SK-N-SH (cell line): ENCODE measurements around the gene RLF. TPM values are rescaled to one million over a fixed set of nuclear protein-coding genes. Genes with fewer than 3 reads are reported as not detected.

Experiments used
- CTCF ChIA-PET: fragments of 300-600, 350-600 bp; formaldehyde crosslinking; extraction: SDS; loops from one replicate; lab custom pipeline; 2021; lab: Yijun Ruan, JAX
- POLR2A ChIA-PET: fragments of 350-600 bp; sonication (Branson Sonifier 250); formaldehyde crosslinking; extraction: SDS; loops from one replicate; lab custom pipeline; 2020; ENCODE audit warnings: antibody characterized with exemption, inconsistent platforms; lab: Yijun Ruan, JAX
- DNase-seq: peaks from one replicate; pipeline ENCODE4 v3.0.0; 2012
- H2AFZ ChIP-seq: fragments of 200-600 bp; sonication (generic); 2 replicates; pipeline ENCODE4 v1.8.1; 2016; ENCODE audit warnings: antibody characterized with exemption, mild to moderate bottlenecking, low read depth
- H3F3A ChIP-seq: fragments of 200-600 bp; sonication (generic); replicated peaks from 2 replicates; pipeline ENCODE3; 2016; ENCODE audit warnings: antibody characterized with exemption, mild to moderate bottlenecking; ENCODE audit not compliant: insufficient read depth
- H3K27ac ChIP-seq, 2 experiments: fragments of 200-500 bp in 1 of 2; fragments of 200-600 bp in 1 of 2; sonication (Bioruptor generic) in 1 of 2; sonication (generic), shearing (Covaris generic) in 1 of 2; 2 replicates each; pipeline versions ENCODE4 v1.5.1 to v1.6.1; 2014 to 2016; ENCODE audit warnings: low read depth in 2 of 2, inconsistent platforms in 1 of 2, low read length in 1 of 2, mild to moderate bottlenecking in 1 of 2, mixed read lengths in 1 of 2
- H3K27me3 ChIP-seq: fragments of 200-600 bp; sonication (generic), shearing (Covaris generic); 2 replicates; pipeline ENCODE4 v1.6.1; 2016; ENCODE audit warnings: mixed run types; ENCODE audit not compliant: insufficient read depth
- H3K36me3 ChIP-seq, 2 experiments: fragments of 200-500 bp in 1 of 2; fragments of 200-600 bp in 1 of 2; sonication (Bioruptor generic) in 1 of 2; sonication (generic) in 1 of 2; replicated peaks in 1 of 2; 2 replicates each; pipeline versions ENCODE3 to v1.5.1; 2014 to 2016; ENCODE audit warnings: low read length in 1 of 2, mild to moderate bottlenecking in 1 of 2; ENCODE audit not compliant: insufficient read depth in 2 of 2, control insufficient read depth in 1 of 2
- H3K4me1 ChIP-seq, 2 experiments: fragments of 200-500 bp in 1 of 2; fragments of 200-600 bp in 1 of 2; sonication (Bioruptor generic) in 1 of 2; sonication (generic), shearing (Covaris generic) in 1 of 2; 2 replicates each; pipeline versions ENCODE4 v1.5.1 to v1.6.1; 2014 to 2016; ENCODE audit warnings: low read depth in 1 of 2, low read length in 1 of 2, mixed run types in 1 of 2; ENCODE audit not compliant: insufficient read depth in 2 of 2, control insufficient read depth in 1 of 2
- H3K4me2 ChIP-seq: fragments of 200-600 bp; sonication (generic), shearing (Covaris generic); 2 replicates; pipeline ENCODE4 v1.6.1; 2017; ENCODE audit warnings: mixed run types
- H3K4me3 ChIP-seq, 2 experiments: fragments of 200-500 bp in 1 of 2; fragments of 200-600 bp in 1 of 2; sonication (Bioruptor generic) in 1 of 2; sonication (generic), shearing (Covaris generic) in 1 of 2; 2 replicates each; pipeline versions ENCODE4 v1.5.1 to v1.8.1; 2014 to 2016; ENCODE audit warnings: low read depth in 2 of 2, inconsistent platforms in 1 of 2, low read length in 1 of 2, mild to moderate bottlenecking in 1 of 2, mixed read lengths in 1 of 2, moderate library complexity in 1 of 2
- H3K79me2 ChIP-seq: fragments of 200-600 bp; sonication (generic); 2 replicates; pipeline ENCODE4 v1.8.1; 2017; ENCODE audit warnings: mild to moderate bottlenecking; ENCODE audit not compliant: insufficient read depth
- H3K9ac ChIP-seq: fragments of 200-600 bp; sonication (generic); 2 replicates; pipeline ENCODE4 v1.6.1; 2017; ENCODE audit warnings: mixed run types
- H3K9me2 ChIP-seq: fragments of 200-600 bp; sonication (generic); 2 replicates; pipeline ENCODE4 v1.6.1; 2017; ENCODE audit warnings: mixed run types
- H3K9me3 ChIP-seq: fragments of 200-600 bp; sonication (generic); 2 replicates; pipeline ENCODE4 v1.6.1; 2017; ENCODE audit warnings: mixed run types, mild to moderate bottlenecking, moderate library complexity
- H4K20me1 ChIP-seq: fragments of 200-600 bp; sonication (generic); 2 replicates; pipeline ENCODE4 v1.6.1; 2017; ENCODE audit warnings: mild to moderate bottlenecking, mixed run types; ENCODE audit not compliant: insufficient read depth
- ELF1 ChIP-seq: IDR thresholded peaks from 2 replicates; pipeline ENCODE4 v1.4.0; 2012
- EP300 ChIP-seq, 2 experiments: IDR thresholded peaks; 2 replicates each; pipeline versions ENCODE4 v1.4.0 to v1.6.1; 2012; ENCODE audit warnings: borderline replicate concordance in 1 of 2, low read depth in 1 of 2, low read length in 1 of 2
- EZH2phosphoT487 ChIP-seq: fragments of 200-600 bp; sonication (generic); IDR thresholded peaks from 2 replicates; pipeline ENCODE4 v1.6.1; 2017; ENCODE audit warnings: low read depth, mixed run types, mild to moderate bottlenecking, antibody characterized with exemption, moderate library complexity, borderline replicate concordance
- FOSL2 ChIP-seq: IDR thresholded peaks from 2 replicates; pipeline ENCODE4 v1.4.0; 2012; ENCODE audit warnings: low read depth, mild to moderate bottlenecking, moderate library complexity, borderline replicate concordance
- FOXJ3 ChIP-seq: sonication (generic); formaldehyde crosslinking; IDR thresholded peaks from 2 replicates; pipeline ENCODE4 v1.5.1; 2020; ENCODE audit warnings: mild to moderate bottlenecking, missing genetic modification reagents
- FOXM1 ChIP-seq: IDR thresholded peaks from 2 replicates; pipeline ENCODE4 v1.4.0; 2012; ENCODE audit warnings: low read depth, mild to moderate bottlenecking
- GABPA ChIP-seq: IDR thresholded peaks from 2 replicates; pipeline ENCODE4 v1.4.0; 2012; ENCODE audit warnings: low read depth, mild to moderate bottlenecking
- GATA2 ChIP-seq: sonication (generic); formaldehyde crosslinking; IDR thresholded peaks from 2 replicates; pipeline ENCODE4 v1.5.0; 2020; ENCODE audit warnings: mild to moderate bottlenecking, missing genetic modification reagents
- JUND ChIP-seq: IDR thresholded peaks from 2 replicates; pipeline ENCODE4 v1.4.0; 2012
- POLR2AphosphoS5 ChIP-seq: IDR thresholded peaks from 2 replicates; pipeline ENCODE4 v1.6.1; 2012; ENCODE audit warnings: low read depth, low read length
- RAD21 ChIP-seq: IDR thresholded peaks from 2 replicates; pipeline ENCODE4 v1.6.1; 2012; ENCODE audit warnings: mild to moderate bottlenecking, low read length
- RCOR1 ChIP-seq: fragments of 150-350 bp; IDR thresholded peaks from 2 replicates; pipeline ENCODE4 v1.6.1; 2017; ENCODE audit warnings: antibody characterized with exemption, low read length
- SIN3A ChIP-seq: IDR thresholded peaks from 2 replicates; pipeline ENCODE4 v1.6.1; 2012; ENCODE audit warnings: low read depth, mild to moderate bottlenecking, low read length, moderate library complexity, borderline replicate concordance
- SMC3 ChIP-seq: IDR thresholded peaks from 2 replicates; pipeline ENCODE4 v1.6.1; 2012; ENCODE audit warnings: low read depth, low read length, improper control_type of control experiment
- TCF12 ChIP-seq: IDR thresholded peaks from 2 replicates; pipeline ENCODE4 v1.4.0; 2012
- YY1 ChIP-seq: IDR thresholded peaks from 2 replicates; pipeline ENCODE4 v1.4.0; 2012; ENCODE audit warnings: low read depth, mild to moderate bottlenecking
- WGBS: methylation state at CpG from one replicate; pipeline ENCODE4 v1.1.6; 2017; ENCODE audit warnings: low lambda C conversion rate; 5-methylcytosine and 5-hydroxymethylcytosine counted together
- polyA plus RNA-seq, 3 experiments: library from polyadenylated mRNA; depleted of rRNA; stranded (reverse); fragments of >200 nt; gene quantifications; 2 replicates each; pipeline ENCODE4 v1.2.3, GENCODE V29; 2012
- TF ChIP-seq, protein P1 (sequence below): IDR thresholded peaks from 2 replicates; pipeline ENCODE4 v1.6.1; 2012; ENCODE audit warnings: mild to moderate bottlenecking, low read depth, low read length, moderate library complexity
- TF ChIP-seq, protein P2 (sequence below): IDR thresholded peaks from 2 replicates; pipeline ENCODE4 v1.4.0; 2012; ENCODE audit warnings: low read depth, borderline replicate concordance
- TF ChIP-seq, protein P3 (sequence below): IDR thresholded peaks from 2 replicates; pipeline ENCODE4 v1.4.0; 2012; ENCODE audit warnings: low read depth, borderline replicate concordance

The RLF gene
- polyA plus RNA-seq, 1 of the 3 experiments (the other 2 are of a cell fraction) = 2.3 TPM

DNA sequence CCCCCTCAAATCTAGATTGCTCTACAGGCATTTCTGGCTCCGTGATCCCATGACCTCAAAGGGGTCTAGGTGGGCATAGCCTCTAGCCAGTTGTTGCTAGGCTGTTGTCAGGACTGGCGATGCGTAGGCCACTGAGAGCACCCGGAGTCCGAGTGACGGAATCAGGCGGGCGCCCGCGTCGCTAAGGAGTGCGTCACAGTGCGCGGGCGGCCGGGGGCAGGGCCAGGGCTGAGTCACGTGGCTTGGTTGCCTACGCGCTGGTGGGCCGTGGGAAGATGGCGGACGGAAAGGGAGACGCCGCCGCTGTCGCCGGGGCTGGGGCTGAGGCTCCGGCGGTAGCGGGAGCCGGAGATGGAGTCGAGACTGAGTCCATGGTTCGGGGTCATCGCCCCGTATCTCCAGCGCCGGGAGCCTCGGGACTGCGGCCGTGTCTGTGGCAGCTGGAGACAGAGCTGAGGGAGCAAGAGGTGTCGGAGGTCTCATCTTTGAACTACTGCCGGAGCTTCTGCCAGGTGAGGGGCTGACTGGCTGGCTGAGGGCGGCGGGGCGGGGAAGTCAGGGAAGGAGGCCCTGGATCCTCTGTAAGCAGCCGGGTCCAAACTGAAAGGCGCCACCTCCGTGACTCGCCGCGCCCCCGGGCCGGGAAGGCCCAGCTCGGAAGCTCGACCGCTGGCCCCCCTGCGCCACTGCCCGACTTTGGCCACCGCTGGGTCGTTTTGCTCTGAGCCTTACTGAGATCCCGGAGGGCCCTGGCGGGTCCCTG, at the start of gene RLF (continued):
- TF ChIP-seq, protein P1, sequence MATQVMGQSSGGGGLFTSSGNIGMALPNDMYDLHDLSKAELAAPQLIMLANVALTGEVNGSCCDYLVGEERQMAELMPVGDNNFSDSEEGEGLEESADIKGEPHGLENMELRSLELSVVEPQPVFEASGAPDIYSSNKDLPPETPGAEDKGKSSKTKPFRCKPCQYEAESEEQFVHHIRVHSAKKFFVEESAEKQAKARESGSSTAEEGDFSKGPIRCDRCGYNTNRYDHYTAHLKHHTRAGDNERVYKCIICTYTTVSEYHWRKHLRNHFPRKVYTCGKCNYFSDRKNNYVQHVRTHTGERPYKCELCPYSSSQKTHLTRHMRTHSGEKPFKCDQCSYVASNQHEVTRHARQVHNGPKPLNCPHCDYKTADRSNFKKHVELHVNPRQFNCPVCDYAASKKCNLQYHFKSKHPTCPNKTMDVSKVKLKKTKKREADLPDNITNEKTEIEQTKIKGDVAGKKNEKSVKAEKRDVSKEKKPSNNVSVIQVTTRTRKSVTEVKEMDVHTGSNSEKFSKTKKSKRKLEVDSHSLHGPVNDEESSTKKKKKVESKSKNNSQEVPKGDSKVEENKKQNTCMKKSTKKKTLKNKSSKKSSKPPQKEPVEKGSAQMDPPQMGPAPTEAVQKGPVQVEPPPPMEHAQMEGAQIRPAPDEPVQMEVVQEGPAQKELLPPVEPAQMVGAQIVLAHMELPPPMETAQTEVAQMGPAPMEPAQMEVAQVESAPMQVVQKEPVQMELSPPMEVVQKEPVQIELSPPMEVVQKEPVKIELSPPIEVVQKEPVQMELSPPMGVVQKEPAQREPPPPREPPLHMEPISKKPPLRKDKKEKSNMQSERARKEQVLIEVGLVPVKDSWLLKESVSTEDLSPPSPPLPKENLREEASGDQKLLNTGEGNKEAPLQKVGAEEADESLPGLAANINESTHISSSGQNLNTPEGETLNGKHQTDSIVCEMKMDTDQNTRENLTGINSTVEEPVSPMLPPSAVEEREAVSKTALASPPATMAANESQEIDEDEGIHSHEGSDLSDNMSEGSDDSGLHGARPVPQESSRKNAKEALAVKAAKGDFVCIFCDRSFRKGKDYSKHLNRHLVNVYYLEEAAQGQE = peak; percentile 42; the same call in 1 of the 2 replicates
- TF ChIP-seq ELF1 (no peak), POLR2AphosphoS5 (peak; percentile 92), FOXM1 (no peak), GATA2 (CRISPR knock-in tag) (no peak), SMC3 (no peak), RCOR1 (0 out of 2 replicates have a peak, but pooled peaks have one; percentile 26), YY1 (peak; percentile 96), SIN3A (peak; percentile 63; the same call in 1 of the 2 replicates)

DNA sequence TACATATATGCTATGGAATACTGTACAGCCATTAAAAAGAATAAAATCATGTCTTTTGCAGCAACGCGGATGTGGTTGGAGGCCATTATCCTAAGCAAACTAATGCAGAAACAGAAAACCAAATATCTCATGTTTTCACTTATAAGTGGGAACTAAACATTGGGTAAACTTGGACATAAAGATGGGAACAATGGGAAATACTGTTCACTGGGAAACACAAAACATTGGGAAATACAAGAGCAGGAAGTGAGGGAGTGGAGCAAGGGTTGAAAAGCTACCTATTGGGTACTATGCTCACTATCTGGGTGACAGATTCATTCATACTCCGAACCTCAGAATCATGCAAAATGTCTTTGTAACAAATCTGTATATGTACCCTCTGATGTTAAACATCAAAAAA, 46.8 kb upstream of the RLF start:
- Histone ChIP-seq H3K4me2 (no peak overlapping the region), H3K27me3 (peaks cover 22% of the 10 kb centered on the region; the same call in 1 of the 2 replicates), H3K9ac (no peak overlapping the region), H3K4me1 (no peaks in the 10 kb centered on the region), H3F3A (no peaks in the 10 kb centered on the region), H3K79me2 (no peaks in the 10 kb centered on the region), H3K9me3 (peaks cover 6% of the 10 kb centered on the region; the same call in 1 of the 2 replicates), H3K9me2 (no peaks in the 10 kb centered on the region), H3K27ac (no peak overlapping the region), H3K4me3 (no peak overlapping the region), H2AFZ (no peak overlapping the region), H4K20me1 (no peaks in the 10 kb centered on the region), H3K36me3 (no peaks in the 10 kb centered on the region)
- ChIA-PET POLR2A (no interaction called here), CTCF (no interaction called here)
- TF ChIP-seq TCF12 = no peak
- no peak for TF ChIP-seq GABPA
- TF ChIP-seq POLR2AphosphoS5 = no peak
- TF ChIP-seq SMC3 = no peak
- no peak for DNase-seq
- 63% methylated on average over 3 of the region's 3 CpGs for WGBS

DNA sequence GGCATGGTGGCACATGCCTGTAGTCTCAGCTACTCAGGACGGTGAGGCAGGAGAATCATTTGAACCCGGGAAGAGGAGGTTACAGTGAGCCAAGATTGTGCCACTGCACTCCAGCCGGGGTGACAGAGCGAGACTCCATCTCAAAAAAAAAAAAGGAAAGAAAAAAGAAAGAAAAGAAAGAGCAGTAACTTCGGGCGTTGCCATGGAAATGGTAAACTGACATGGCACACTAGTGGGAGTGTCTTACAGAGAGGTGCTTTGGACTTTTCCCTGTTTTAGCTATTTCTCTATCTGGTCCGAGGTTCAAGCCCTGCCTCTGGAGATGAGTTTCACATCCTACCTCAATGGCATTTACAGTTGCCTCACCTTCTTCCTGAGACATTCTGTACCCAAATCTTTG, 41.1 kb upstream of the RLF start:
- H3K27me3 ChIP-seq = peaks cover 33% of the 10 kb centered on the region; the same call in 1 of the 2 replicates
- no peak overlapping the region for H3K27ac ChIP-seq
- H4K20me1 ChIP-seq = no peaks in the 10 kb centered on the region
- CTCF ChIA-PET = interaction anchor here (1.9 kb wide), 1 partner anchor 33 kb away, joined by 8 read pairs; no protein-coding TSS in a partner anchor
- no peaks in the 10 kb centered on the region for H3K4me1 ChIP-seq
- H3K79me2 ChIP-seq = no peaks in the 10 kb centered on the region
- DNase-seq = no peak
- no peak overlapping the region for H3K4me2 ChIP-seq
- POLR2A ChIA-PET = no interaction called here
- H3K9ac ChIP-seq = no peak overlapping the region
- H3K36me3 ChIP-seq = no peaks in the 10 kb centered on the region
- H2AFZ ChIP-seq = no peak overlapping the region
- H3K9me2 ChIP-seq = no peaks in the 10 kb centered on the region
- WGBS = 22% methylated on average over 7 of the region's 7 CpGs
- no peaks in the 10 kb centered on the region for H3K9me3 ChIP-seq
- H3F3A ChIP-seq = no peaks in the 10 kb centered on the region
- no peak overlapping the region for H3K4me3 ChIP-seq
- TF ChIP-seq, protein P2, sequence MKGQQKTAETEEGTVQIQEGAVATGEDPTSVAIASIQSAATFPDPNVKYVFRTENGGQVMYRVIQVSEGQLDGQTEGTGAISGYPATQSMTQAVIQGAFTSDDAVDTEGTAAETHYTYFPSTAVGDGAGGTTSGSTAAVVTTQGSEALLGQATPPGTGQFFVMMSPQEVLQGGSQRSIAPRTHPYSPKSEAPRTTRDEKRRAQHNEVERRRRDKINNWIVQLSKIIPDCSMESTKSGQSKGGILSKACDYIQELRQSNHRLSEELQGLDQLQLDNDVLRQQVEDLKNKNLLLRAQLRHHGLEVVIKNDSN = no peak
- TF ChIP-seq, protein P3, sequence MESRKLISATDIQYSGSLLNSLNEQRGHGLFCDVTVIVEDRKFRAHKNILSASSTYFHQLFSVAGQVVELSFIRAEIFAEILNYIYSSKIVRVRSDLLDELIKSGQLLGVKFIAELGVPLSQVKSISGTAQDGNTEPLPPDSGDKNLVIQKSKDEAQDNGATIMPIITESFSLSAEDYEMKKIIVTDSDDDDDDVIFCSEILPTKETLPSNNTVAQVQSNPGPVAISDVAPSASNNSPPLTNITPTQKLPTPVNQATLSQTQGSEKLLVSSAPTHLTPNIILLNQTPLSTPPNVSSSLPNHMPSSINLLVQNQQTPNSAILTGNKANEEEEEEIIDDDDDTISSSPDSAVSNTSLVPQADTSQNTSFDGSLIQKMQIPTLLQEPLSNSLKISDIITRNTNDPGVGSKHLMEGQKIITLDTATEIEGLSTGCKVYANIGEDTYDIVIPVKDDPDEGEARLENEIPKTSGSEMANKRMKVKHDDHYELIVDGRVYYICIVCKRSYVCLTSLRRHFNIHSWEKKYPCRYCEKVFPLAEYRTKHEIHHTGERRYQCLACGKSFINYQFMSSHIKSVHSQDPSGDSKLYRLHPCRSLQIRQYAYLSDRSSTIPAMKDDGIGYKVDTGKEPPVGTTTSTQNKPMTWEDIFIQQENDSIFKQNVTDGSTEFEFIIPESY = no peak
- no peak for TF ChIP-seq JUND
- no peak for TF ChIP-seq ELF1
- no peak for TF ChIP-seq EP300 (IDR thresholded peaks at IDR 0.05; ENCODE audit: borderline replicate concordance in 1 of 2, low read depth in 1 of 2, low read length in 1 of 2)
- no peak for TF ChIP-seq TCF12
- TF ChIP-seq RAD21 = no peak
- TF ChIP-seq EZH2phosphoT487 = no peak
- no peak for TF ChIP-seq GABPA
- no peak for TF ChIP-seq FOSL2
- no peak for TF ChIP-seq POLR2AphosphoS5
- TF ChIP-seq FOXJ3 = no peak
- no peak for TF ChIP-seq YY1
